NT2/D1 (cell line): Measurements from ENCODE around the gene SLC20A1.

ENCODE experiments used
- SUZ12 ChIP-seq: IDR thresholded peaks from 2 replicates; pipeline ENCODE4 v1.6.1; 2011; ENCODE audit not compliant: insufficient read length, insufficient read depth; ENCODE audit errors: extremely low read depth
- YY1 ChIP-seq: IDR thresholded peaks from 2 replicates; pipeline ENCODE4 v1.6.1; 2011; ENCODE audit not compliant: insufficient read length, insufficient read depth
- ZNF274 ChIP-seq: IDR thresholded peaks from 2 replicates; pipeline ENCODE4 v1.6.1; 2011; ENCODE audit warnings: mild to moderate bottlenecking, low read depth, low read length

GRCh38 chr2:112643488-112643887 is 2.3 kb upstream of the SLC20A1 start:
- no peak for TF ChIP-seq YY1
- no peak for TF ChIP-seq ZNF274
- TF ChIP-seq SUZ12 = no peak
